Right atrium auricular region (tissue), 2 donors: ENCODE data around the gene NOP9. TPM values are rescaled to one million over a fixed set of nuclear protein-coding genes. Genes with fewer than 3 reads are reported as not detected.

Experiments
- DNase-seq: peaks from one replicate; pipeline ENCODE4 v3.0.0-alpha.2; 2019; ENCODE audit warnings: low spot score
- H3K27ac ChIP-seq, 2 donors: fragments of 200-600 bp; sonication (generic); 1 replicate in 1 of 2; 2 replicates in 1 of 2; pipeline ENCODE4 v1.5.1; 2016 to 2019
- H3K27me3 ChIP-seq, 2 donors: fragments of 200-600 bp; sonication (generic); one replicate each; pipeline versions ENCODE4 v1.5.1 to v1.6.0; 2017 to 2019
- H3K36me3 ChIP-seq: fragments of 200-600 bp; sonication (generic); one replicate; pipeline ENCODE4 v1.5.1; 2016
- H3K4me1 ChIP-seq, 2 donors: fragments of 200-600 bp; sonication (generic); one replicate each; pipeline versions ENCODE4 v1.5.1 to v1.6.0; 2017 to 2019
- H3K4me3 ChIP-seq, 2 donors: fragments of 200-600 bp; sonication (generic); 1 replicate in 1 of 2; 2 replicates in 1 of 2; pipeline ENCODE4 v1.5.1; 2017 to 2019; ENCODE audit warnings: mild to moderate bottlenecking in 1 of 2, moderate library complexity in 1 of 2
- H3K9me3 ChIP-seq, 2 donors: fragments of 200-600 bp; sonication (generic); one replicate each; pipeline ENCODE4 v1.5.1; 2019
- total RNA-seq, 2 donors: library from RNA; depleted of rRNA; stranded (reverse); fragments of >200 nt; gene quantifications; one replicate each; pipeline ENCODE4 v1.1.0, GENCODE V29; 2016
- TF ChIP-seq, protein P1 (sequence below), 2 donors: fragments of 200-600 bp; sonication (generic); IDR thresholded peaks; one replicate each; pipeline ENCODE4 v1.5.1; 2019; ENCODE audit warnings: antibody characterized with exemption in 2 of 2

NOP9 gene
- total RNA-seq, 2 donors from 2014 or later: 13.9 to 15.5 TPM

DNA sequence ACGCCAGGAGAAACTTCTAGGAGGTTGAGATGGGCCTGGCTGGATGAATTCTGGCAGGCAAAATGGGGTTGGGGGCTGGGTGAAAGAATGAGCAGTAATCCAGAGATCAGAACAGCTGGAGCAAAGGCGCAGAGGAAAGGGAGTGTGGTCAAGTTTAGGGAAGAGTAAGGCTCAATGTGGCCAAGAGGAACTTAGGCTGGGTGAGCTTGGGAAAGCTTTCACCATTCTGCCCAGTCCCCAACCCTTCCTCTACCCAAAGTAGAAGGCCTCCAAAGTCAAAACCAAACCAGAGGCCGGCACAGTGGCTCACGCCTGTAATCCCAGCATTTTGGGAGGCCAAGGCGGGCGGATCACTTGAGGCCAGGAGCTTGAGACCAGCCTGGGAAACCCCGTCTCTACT lies 18.0 kb upstream of the NOP9 start:
- Histone ChIP-seq H3K27me3 (no peaks in the 10 kb centered on the region), H3K27ac (no peak overlapping the region), H3K36me3 (no peaks in the 10 kb centered on the region), H3K9me3 (no peaks in the 10 kb centered on the region), H3K4me1 (peaks cover 0 to 27% of the 10 kb centered on the region in 2 donors), H3K4me3 (no peak overlapping the region)
- DNase-seq: no peak
- TF ChIP-seq, protein P1, sequence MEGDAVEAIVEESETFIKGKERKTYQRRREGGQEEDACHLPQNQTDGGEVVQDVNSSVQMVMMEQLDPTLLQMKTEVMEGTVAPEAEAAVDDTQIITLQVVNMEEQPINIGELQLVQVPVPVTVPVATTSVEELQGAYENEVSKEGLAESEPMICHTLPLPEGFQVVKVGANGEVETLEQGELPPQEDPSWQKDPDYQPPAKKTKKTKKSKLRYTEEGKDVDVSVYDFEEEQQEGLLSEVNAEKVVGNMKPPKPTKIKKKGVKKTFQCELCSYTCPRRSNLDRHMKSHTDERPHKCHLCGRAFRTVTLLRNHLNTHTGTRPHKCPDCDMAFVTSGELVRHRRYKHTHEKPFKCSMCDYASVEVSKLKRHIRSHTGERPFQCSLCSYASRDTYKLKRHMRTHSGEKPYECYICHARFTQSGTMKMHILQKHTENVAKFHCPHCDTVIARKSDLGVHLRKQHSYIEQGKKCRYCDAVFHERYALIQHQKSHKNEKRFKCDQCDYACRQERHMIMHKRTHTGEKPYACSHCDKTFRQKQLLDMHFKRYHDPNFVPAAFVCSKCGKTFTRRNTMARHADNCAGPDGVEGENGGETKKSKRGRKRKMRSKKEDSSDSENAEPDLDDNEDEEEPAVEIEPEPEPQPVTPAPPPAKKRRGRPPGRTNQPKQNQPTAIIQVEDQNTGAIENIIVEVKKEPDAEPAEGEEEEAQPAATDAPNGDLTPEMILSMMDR (IDR thresholded peaks at IDR 0.05): no peak

DNA sequence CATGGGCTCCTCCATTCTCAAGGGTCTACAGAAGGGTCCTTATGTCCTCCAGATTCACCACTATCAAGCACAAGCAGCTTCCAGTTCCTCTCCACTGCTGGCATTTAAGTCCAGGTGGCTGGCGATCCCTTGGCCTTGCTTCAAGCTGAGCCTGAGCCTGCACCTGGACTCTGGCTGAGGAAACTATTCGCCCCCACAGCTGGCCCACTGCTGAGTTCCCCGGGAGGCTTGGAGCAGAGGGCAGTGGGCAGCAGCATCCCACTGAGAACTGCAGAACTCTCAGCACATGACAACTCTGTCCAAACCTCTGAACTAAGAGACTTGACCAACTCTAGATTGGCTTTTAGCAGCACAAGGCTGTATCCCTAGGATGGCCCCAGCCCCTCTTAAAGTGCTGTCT lies 16.9 kb upstream of the NOP9 start:
- H3K9me3 ChIP-seq: no peaks in the 10 kb centered on the region
- H3K36me3 ChIP-seq: no peaks in the 10 kb centered on the region
- no peak overlapping the region for H3K27ac ChIP-seq
- no peak for DNase-seq
- H3K4me1 ChIP-seq: peaks cover 0 to 27% of the 10 kb centered on the region in 2 donors
- TF ChIP-seq, protein P1 (IDR thresholded peaks at IDR 0.05): no peak
- no peak overlapping the region for H3K4me3 ChIP-seq
- no peaks in the 10 kb centered on the region for H3K27me3 ChIP-seq

DNA sequence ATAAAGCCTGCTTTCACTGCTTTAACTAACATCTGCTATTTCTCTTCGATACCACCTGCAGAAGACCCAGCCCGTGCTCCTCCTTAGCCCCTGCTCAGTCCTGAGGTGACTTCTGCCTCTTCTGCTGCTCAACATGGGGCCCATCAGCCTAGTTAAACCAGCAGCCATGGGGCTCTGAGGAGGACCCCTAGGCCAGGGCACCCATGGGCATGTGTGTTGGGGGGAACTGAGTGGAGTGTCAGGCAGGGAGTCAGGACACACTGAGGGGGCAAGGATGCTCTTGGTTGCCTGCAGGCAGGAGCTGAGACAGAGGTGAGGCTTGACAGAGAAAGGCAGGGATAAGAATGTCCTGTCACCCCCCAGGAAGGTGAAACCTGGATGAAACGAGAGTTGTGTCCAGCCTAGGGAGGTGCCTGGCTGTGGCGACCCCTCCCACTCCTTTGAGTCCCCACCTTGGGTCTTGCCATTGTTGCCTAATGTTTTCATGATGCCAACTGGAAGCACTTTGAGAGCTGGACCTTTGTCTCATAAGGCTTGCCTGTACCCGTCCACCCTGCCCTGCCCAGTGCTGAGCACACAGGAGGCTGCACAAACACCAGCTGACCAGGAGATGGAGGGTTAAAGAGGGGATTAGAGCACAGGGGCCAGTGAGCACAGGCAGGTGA lies 15.7 kb upstream of the NOP9 start:
- no peak for DNase-seq
- Histone ChIP-seq H3K36me3 (no peaks in the 10 kb centered on the region), H3K9me3 (no peaks in the 10 kb centered on the region), H3K27ac (no peak overlapping the region), H3K27me3 (no peaks in the 10 kb centered on the region), H3K4me1 (peaks cover 0 to 21% of the 10 kb centered on the region in 2 donors), H3K4me3 (no peak overlapping the region)
- TF ChIP-seq, protein P1 (IDR thresholded peaks at IDR 0.05): no peak

DNA sequence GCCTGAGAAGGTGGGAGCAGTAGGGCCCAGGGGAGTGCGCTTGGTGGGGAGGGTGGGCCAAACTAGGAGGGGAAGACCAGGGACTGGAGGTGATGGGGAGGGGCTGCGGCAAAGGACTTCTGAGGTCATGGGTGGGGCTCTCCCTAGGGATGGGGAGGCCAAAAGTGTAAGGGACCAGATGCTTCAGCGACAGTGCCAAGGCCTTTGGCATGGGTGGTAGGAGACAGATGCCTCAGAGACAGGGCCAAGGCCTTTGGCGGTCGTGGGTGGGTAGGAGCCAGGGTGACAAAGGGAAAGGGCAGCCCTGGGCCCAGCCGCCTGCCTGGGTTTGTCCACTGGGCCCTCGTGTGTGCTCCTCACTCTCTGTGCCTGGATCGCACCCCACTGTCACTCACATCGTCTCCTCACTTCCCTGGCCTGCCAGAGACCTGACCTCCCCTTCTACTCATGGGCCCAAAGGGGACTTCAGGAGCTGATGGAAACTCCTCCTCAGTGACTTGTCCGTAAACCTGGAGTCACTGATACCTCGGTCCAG lies 15.1 kb upstream of the NOP9 start:
- Histone ChIP-seq H3K4me3 (no peak overlapping the region), H3K36me3 (peaks cover 5% of the 10 kb centered on the region), H3K27me3 (no peaks in the 10 kb centered on the region), H3K4me1 (peaks cover 0 to 15% of the 10 kb centered on the region in 2 donors), H3K27ac (no peak overlapping the region), H3K9me3 (no peaks in the 10 kb centered on the region)
- no peak for DNase-seq
- TF ChIP-seq, protein P1 (IDR thresholded peaks at IDR 0.05): no peak

DNA sequence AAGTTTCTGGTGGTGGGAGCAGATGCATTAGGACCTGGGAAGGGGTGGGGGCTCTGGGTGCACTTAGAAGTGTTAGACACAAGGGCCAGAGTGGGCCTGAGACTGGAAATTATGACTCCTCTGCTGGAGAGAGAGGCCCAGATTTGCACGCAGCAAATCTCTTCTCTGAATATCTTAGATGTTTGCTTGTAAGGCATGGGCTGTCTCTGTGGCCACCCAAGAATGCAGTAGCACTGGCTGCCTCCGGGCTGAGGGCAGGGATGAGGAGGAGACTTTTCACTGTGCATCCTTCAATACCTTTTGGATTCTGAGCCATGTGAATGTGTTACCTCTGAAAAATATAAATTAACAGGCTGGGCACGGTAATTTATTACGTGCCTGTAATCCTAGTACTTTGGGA lies 14.3 kb upstream of the NOP9 start:
- no peak overlapping the region for H3K4me3 ChIP-seq
- H3K4me1 ChIP-seq: peaks cover 0 to 7% of the 10 kb centered on the region in 2 donors
- no peak for DNase-seq
- TF ChIP-seq, protein P1 (IDR thresholded peaks at IDR 0.05): no peak
- H3K9me3 ChIP-seq: no peaks in the 10 kb centered on the region
- H3K36me3 ChIP-seq: peaks cover 12% of the 10 kb centered on the region
- H3K27me3 ChIP-seq: no peaks in the 10 kb centered on the region
- no peak overlapping the region for H3K27ac ChIP-seq

DNA sequence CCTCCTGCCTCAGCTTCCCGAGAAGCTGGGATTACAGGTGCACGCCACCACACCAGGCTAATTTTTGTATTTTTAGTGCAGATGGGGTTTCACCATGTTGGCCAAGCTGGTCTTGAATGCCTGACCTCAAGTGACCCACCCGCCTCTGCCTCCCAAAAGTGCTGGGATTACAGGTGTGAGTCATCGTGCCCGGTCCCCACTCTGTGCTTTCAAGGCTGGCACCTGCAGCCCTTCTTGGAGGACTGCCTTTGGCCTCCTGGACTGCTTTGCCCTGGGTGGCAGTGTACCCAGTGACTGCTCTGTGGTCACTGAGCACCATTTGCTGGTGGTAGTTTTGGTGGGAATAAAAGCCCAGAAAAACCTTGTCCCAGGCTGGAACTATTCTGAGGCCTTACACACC lies 12.7 kb upstream of the NOP9 start:
- DNase-seq: no peak
- Histone ChIP-seq H3K4me1 (no peaks in the 10 kb centered on the region), H3K9me3 (no peaks in the 10 kb centered on the region), H3K4me3 (no peak overlapping the region), H3K36me3 (peaks cover 24% of the 10 kb centered on the region), H3K27me3 (no peaks in the 10 kb centered on the region), H3K27ac (no peak overlapping the region)
- TF ChIP-seq, protein P1 (IDR thresholded peaks at IDR 0.05): no peak
